HG02588 (cell line): ENCODE data around the gene CNR2.
"Not testable (repeated sequence)": the region's sequence is repeated elsewhere in the genome, so short reads cannot be mapped to it uniquely, and the experiment has no call there.

Experiments used
- ATAC-seq: cut with Tn5 transposase; IDR thresholded peaks from one replicate; pipeline ENCODE4 v1.9.1; 2021; ENCODE audit warnings: mild to moderate bottlenecking, moderate library complexity; ENCODE audit not compliant: unreplicated experiment

Gene CNR2

GRCh38 chr1:23837908-23838307 lies 75.3 kb downstream of the CNR2 start:
- no peak for ATAC-seq

GRCh38 chr1:23836037-23836436 lies 77.1 kb downstream of the CNR2 start:
- no peak for ATAC-seq

- not testable (repeated sequence) for ATAC-seq
Observed at GRCh38 chr1:23834156-23834555, 79.0 kb downstream of the CNR2 start.

- no peak for ATAC-seq
Observed at GRCh38 chr1:23827717-23828116, 85.4 kb downstream of the CNR2 start.

GRCh38 chr1:23826590-23826989 lies 86.6 kb downstream of the CNR2 start:
- not testable (repeated sequence) for ATAC-seq

- no peak for ATAC-seq
Observed at GRCh38 chr1:23825762-23826522, 87.2 kb downstream of the CNR2 start.

GRCh38 chr1:23825076-23825761 lies 87.9 kb downstream of the CNR2 start, which contains the start of gene HMGCL:
Gene HMGCL, minus strand, starts transcription at chr1:23825429. Its CDS starts 14 bp downstream, at chr1:23825415.
- ATAC-seq, result peak; percentile 84

- no peak for ATAC-seq
Observed at GRCh38 chr1:23824711-23825075, 88.5 kb downstream of the CNR2 start.

GRCh38 chr1:23823767-23824166 lies 89.4 kb downstream of the CNR2 start:
- no peak for ATAC-seq
